GM18861 (cell line): Measurements from ENCODE around the gene PROSER3.

ENCODE experiments used
- ATAC-seq: cut with Tn5 transposase; IDR thresholded peaks from one replicate; pipeline ENCODE4 v1.9.1; 2021; ENCODE audit not compliant: unreplicated experiment

Gene PROSER3

GRCh38 chr19:35816846-35817245, 58.9 kb downstream of the PROSER3 start:
- no peak for ATAC-seq

- no peak for ATAC-seq
Observed at GRCh38 chr19:35818445-35818844, 60.5 kb downstream of the PROSER3 start.
